Dermis blood vessel endothelial cell (primary cell): ENCODE measurements around the gene NPEPL1. TPM values are rescaled to one million over a fixed set of nuclear protein-coding genes. Genes with fewer than 3 reads are reported as not detected.

Source experiments
- DNase-seq: peaks from one replicate; pipeline ENCODE4 v3.0.0; 2010
- total RNA-seq: library from RNA; depleted of rRNA; stranded (reverse); fragments of >200 nt; gene quantifications from 2 replicates; pipeline ENCODE4 v1.2.3, GENCODE V29; 2014

The NPEPL1 gene
- total RNA-seq, 1 donor from 2014 or later: 28.8 TPM

- no peak for DNase-seq
Observed at GRCh38 chr20:58702859-58703648, 10.5 kb downstream of the NPEPL1 start.

- DNase-seq: no peak
Observed at GRCh38 chr20:58703765-58704371, 11.3 kb downstream of the NPEPL1 start.

GRCh38 chr20:58705208-58705926 is 12.8 kb downstream of the NPEPL1 start:
- no peak for DNase-seq

GRCh38 chr20:58706150-58706892 is 13.7 kb downstream of the NPEPL1 start:
- no peak for DNase-seq

GRCh38 chr20:58706975-58707681 is 14.5 kb downstream of the NPEPL1 start:
- DNase-seq: no peak

GRCh38 chr20:58707770-58708169 is 15.2 kb downstream of the NPEPL1 start:
- no peak for DNase-seq

GRCh38 chr20:58708246-58708931 is 15.8 kb downstream of the NPEPL1 start:
- no peak for DNase-seq

GRCh38 chr20:58709013-58709702 is 16.6 kb downstream of the NPEPL1 start:
- no peak for DNase-seq

GRCh38 chr20:58709703-58710039 is 17.1 kb downstream of the NPEPL1 start:
- DNase-seq: no peak

- DNase-seq: no peak
Observed at GRCh38 chr20:58710481-58711265, 18.1 kb downstream of the NPEPL1 start.

GRCh38 chr20:58711266-58712051 is 18.9 kb downstream of the NPEPL1 start:
- no peak for DNase-seq

- no peak for DNase-seq
Observed at GRCh38 chr20:58712151-58712791, 19.7 kb downstream of the NPEPL1 start.

GRCh38 chr20:58712806-58713731 is 20.5 kb downstream of the NPEPL1 start:
- no peak for DNase-seq

GRCh38 chr20:58713801-58714339 is 21.3 kb downstream of the NPEPL1 start:
- DNase-seq: no peak

- no peak for DNase-seq
Observed at GRCh38 chr20:58714340-58714922, 21.8 kb downstream of the NPEPL1 start.

GRCh38 chr20:58714923-58715351 is 22.3 kb downstream of the NPEPL1 start:
- no peak for DNase-seq

GRCh38 chr20:58715391-58715800 is 22.8 kb downstream of the NPEPL1 start:
- DNase-seq: no peak
